Measurements from ENCODE around the gene FBXW9.

DNA sequence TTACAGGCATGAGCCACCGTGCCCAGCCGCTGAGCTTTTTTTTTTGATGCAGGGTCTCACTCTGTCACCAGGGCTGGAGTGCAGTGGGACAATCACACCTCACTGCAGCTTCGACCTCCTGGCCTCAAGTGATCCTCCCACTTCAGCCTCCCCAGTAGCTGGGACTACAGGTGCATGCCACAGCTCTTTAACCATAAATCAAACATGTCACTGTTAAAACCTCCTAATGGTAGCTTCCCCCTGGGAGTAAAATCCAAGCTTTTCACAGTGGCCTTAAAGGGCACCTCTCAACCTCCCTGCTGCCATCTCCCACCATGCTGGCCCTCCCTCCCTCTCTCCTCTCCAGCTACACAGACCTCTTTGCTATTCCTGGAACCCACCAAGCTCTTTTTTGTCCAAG is 10.6 kb downstream of the FBXW9 start:
- TF ChIP-seq, protein P1, sequence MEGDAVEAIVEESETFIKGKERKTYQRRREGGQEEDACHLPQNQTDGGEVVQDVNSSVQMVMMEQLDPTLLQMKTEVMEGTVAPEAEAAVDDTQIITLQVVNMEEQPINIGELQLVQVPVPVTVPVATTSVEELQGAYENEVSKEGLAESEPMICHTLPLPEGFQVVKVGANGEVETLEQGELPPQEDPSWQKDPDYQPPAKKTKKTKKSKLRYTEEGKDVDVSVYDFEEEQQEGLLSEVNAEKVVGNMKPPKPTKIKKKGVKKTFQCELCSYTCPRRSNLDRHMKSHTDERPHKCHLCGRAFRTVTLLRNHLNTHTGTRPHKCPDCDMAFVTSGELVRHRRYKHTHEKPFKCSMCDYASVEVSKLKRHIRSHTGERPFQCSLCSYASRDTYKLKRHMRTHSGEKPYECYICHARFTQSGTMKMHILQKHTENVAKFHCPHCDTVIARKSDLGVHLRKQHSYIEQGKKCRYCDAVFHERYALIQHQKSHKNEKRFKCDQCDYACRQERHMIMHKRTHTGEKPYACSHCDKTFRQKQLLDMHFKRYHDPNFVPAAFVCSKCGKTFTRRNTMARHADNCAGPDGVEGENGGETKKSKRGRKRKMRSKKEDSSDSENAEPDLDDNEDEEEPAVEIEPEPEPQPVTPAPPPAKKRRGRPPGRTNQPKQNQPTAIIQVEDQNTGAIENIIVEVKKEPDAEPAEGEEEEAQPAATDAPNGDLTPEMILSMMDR (IDR thresholded peaks at IDR 0.05 in 2 of 3, conservative IDR thresholded peaks at IDR 0.05 in 1 of 3; ENCODE audit: borderline replicate concordance in 1 of 3, insufficient read depth in 1 of 3, low read depth in 2 of 3, low read length in 2 of 3) = no peak
- TF ChIP-seq EZH2 (IDR thresholded peaks at IDR 0.05) = no peak
- no peak for TF ChIP-seq POLR2A (IDR thresholded peaks at IDR 0.05; ENCODE audit: borderline replicate concordance, extremely low read depth, insufficient read depth, insufficient read length)
- TF ChIP-seq, protein P2, sequence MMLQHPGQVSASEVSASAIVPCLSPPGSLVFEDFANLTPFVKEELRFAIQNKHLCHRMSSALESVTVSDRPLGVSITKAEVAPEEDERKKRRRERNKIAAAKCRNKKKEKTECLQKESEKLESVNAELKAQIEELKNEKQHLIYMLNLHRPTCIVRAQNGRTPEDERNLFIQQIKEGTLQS (IDR thresholded peaks at IDR 0.05) = no peak
- no peak for TF ChIP-seq SP1 (IDR thresholded peaks at IDR 0.05; ENCODE audit: low read depth)
- no peak for TF ChIP-seq POLR2AphosphoS5 (IDR thresholded peaks at IDR 0.05; ENCODE audit: low read depth, low read length)
- TF ChIP-seq EZH2phosphoT487 (IDR thresholded peaks at IDR 0.05; ENCODE audit: borderline replicate concordance) = no peak
- TF ChIP-seq RAD21 (IDR thresholded peaks at IDR 0.05; ENCODE audit: low read depth) = no peak
- TF ChIP-seq, protein P3, sequence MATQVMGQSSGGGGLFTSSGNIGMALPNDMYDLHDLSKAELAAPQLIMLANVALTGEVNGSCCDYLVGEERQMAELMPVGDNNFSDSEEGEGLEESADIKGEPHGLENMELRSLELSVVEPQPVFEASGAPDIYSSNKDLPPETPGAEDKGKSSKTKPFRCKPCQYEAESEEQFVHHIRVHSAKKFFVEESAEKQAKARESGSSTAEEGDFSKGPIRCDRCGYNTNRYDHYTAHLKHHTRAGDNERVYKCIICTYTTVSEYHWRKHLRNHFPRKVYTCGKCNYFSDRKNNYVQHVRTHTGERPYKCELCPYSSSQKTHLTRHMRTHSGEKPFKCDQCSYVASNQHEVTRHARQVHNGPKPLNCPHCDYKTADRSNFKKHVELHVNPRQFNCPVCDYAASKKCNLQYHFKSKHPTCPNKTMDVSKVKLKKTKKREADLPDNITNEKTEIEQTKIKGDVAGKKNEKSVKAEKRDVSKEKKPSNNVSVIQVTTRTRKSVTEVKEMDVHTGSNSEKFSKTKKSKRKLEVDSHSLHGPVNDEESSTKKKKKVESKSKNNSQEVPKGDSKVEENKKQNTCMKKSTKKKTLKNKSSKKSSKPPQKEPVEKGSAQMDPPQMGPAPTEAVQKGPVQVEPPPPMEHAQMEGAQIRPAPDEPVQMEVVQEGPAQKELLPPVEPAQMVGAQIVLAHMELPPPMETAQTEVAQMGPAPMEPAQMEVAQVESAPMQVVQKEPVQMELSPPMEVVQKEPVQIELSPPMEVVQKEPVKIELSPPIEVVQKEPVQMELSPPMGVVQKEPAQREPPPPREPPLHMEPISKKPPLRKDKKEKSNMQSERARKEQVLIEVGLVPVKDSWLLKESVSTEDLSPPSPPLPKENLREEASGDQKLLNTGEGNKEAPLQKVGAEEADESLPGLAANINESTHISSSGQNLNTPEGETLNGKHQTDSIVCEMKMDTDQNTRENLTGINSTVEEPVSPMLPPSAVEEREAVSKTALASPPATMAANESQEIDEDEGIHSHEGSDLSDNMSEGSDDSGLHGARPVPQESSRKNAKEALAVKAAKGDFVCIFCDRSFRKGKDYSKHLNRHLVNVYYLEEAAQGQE (IDR thresholded peaks at IDR 0.05; ENCODE audit: low read depth) = no peak
- TF ChIP-seq, protein P4, sequence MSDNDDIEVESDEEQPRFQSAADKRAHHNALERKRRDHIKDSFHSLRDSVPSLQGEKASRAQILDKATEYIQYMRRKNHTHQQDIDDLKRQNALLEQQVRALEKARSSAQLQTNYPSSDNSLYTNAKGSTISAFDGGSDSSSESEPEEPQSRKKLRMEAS (IDR thresholded peaks at IDR 0.05) = no peak
- TF ChIP-seq JUND (IDR thresholded peaks at IDR 0.05) = no peak
- TF ChIP-seq SRF (IDR thresholded peaks at IDR 0.05; ENCODE audit: low read depth) = no peak
